GM12878 (cell line): ENCODE data around the gene CEP57. TPM values are rescaled to one million over a fixed set of nuclear protein-coding genes. Genes with fewer than 3 reads are reported as not detected.

Source experiments
- ATAC-seq: fragments of 200-7000 bp; cut with Tn5 transposase; 3 replicates; pipeline ENCODE4 v1.9.1; 2020; ENCODE audit warnings: mild to moderate bottlenecking, moderate library complexity
- BruUV-seq: library from RNA; stranded (reverse); fragments of 400-500 nt; replicated peaks from 2 replicates; lab custom pipeline; 2021; lab: Mats Ljungman, UMichigan
- CTCF ChIA-PET: fragments of 300-600 bp; sonication (Branson Sonifier 250); formaldehyde crosslinking; extraction: SDS; loops from one replicate; lab custom pipeline; 2021; ENCODE audit warnings: inconsistent platforms; lab: Yijun Ruan, JAX
- POLR2A ChIA-PET: fragments of 350-600 bp; formaldehyde crosslinking; extraction: SDS; loops from one replicate; lab custom pipeline; 2021; ENCODE audit warnings: inconsistent platforms; lab: Charles Lee
- RAD21 ChIA-PET: fragments of 300-600 bp; sonication (Branson Sonifier 250); formaldehyde crosslinking; loops from one replicate; lab custom pipeline; 2023; ENCODE audit warnings: antibody characterized with exemption; ENCODE audit not compliant: unreplicated experiment; lab: Charles Lee
- SMC1A ChIA-PET: fragments of 300-600 bp; sonication (Branson Sonifier 250); formaldehyde crosslinking; loops from one replicate; lab custom pipeline; 2023; ENCODE audit not compliant: unreplicated experiment, uncharacterized antibody; lab: Charles Lee
- DNase-seq: peaks from one replicate; pipeline ENCODE4 v3.0.0-alpha.2; 2011; ENCODE audit warnings: low read depth, low spot score
- FAIRE-seq: peaks from 3 replicates; lab custom pipeline; 2011; peaks lifted over from hg19 to GRCh38; lab: Jason Lieb, UNC
- H2AFZ ChIP-seq: 2 replicates; pipeline ENCODE4 v1.6.0; 2011; ENCODE audit warnings: low read depth, low read length, control low read depth; ENCODE audit not compliant: control insufficient read depth
- H3K27ac ChIP-seq: 2 replicates; pipeline ENCODE4 v1.5.1; 2011; ENCODE audit warnings: control low read depth; ENCODE audit not compliant: control insufficient read depth, insufficient read depth
- H3K27me3 ChIP-seq, 2 experiments: replicated peaks in 1 of 2; 2 replicates each; pipeline versions ENCODE4 v1.6.0 to v1.6.1; 2011; ENCODE audit warnings: low read length in 1 of 2; ENCODE audit not compliant: control insufficient read depth in 2 of 2, insufficient read depth in 2 of 2
- H3K36me3 ChIP-seq, 2 experiments: 2 replicates each; pipeline ENCODE4 v1.5.1; 2011; ENCODE audit warnings: low read length in 1 of 2; ENCODE audit not compliant: control insufficient read depth in 2 of 2, insufficient read depth in 2 of 2
- H3K4me1 ChIP-seq: 2 replicates; pipeline ENCODE4 v1.6.1; 2011; ENCODE audit warnings: mild to moderate bottlenecking, low read length, moderate library complexity, mixed read lengths; ENCODE audit not compliant: control insufficient read depth, insufficient read depth
- H3K4me2 ChIP-seq: 2 replicates; pipeline ENCODE4 v1.6.0; 2011; ENCODE audit warnings: control low read depth; ENCODE audit not compliant: control insufficient read depth, insufficient read depth
- H3K4me3 ChIP-seq: fragments of 200-600 bp; sonication (generic); 2 replicates; pipeline ENCODE4 v1.5.1; 2016
- H3K79me2 ChIP-seq: 2 replicates; pipeline ENCODE4 v1.6.0; 2011; ENCODE audit warnings: low read length; ENCODE audit not compliant: control insufficient read depth, insufficient read depth
- H3K9ac ChIP-seq: 2 replicates; pipeline ENCODE4 v1.8.0; 2011; ENCODE audit warnings: low read length, control low read depth, mixed read lengths; ENCODE audit not compliant: control insufficient read depth, insufficient read depth
- H3K9me3 ChIP-seq: replicated peaks from 3 replicates; pipeline ENCODE4 v1.5.1; 2011; ENCODE audit warnings: mild to moderate bottlenecking, low read length; ENCODE audit not compliant: control insufficient read depth, insufficient read depth
- H4K20me1 ChIP-seq: 2 replicates; pipeline ENCODE4 v1.6.0; 2011; ENCODE audit not compliant: control insufficient read depth, insufficient read depth
- CBFB ChIP-seq: IDR thresholded peaks from 2 replicates; pipeline ENCODE4 v1.6.1; 2016; ENCODE audit warnings: antibody characterized with exemption, low read depth
- CTCF ChIP-seq, 3 experiments: IDR thresholded peaks in 2 of 3; conservative IDR thresholded peaks in 1 of 3; 2 replicates each; pipeline ENCODE4 v1.5.1; 2011; ENCODE audit warnings: low read depth in 3 of 3, low read length in 3 of 3, mild to moderate bottlenecking in 3 of 3, control low read depth in 2 of 3, moderate library complexity in 2 of 3, inconsistent platforms in 1 of 3, mixed read lengths in 1 of 3; ENCODE audit not compliant: control insufficient read depth in 2 of 3, insufficient read depth in 1 of 3; ENCODE audit errors: extremely low read depth in 1 of 3
- E2F4 ChIP-seq: IDR thresholded peaks from 2 replicates; pipeline ENCODE4 v1.6.1; 2012; ENCODE audit warnings: low read depth, low read length, improper control_type of control experiment
- E4F1 ChIP-seq: fragments of 450-650 bp; IDR thresholded peaks from 2 replicates; pipeline ENCODE4 v1.6.1; 2018; ENCODE audit warnings: borderline replicate concordance, mild to moderate bottlenecking; ENCODE audit not compliant: partially characterized antibody
- FOS ChIP-seq: IDR thresholded peaks from 3 replicates; pipeline ENCODE4 v1.6.1; 2011; ENCODE audit warnings: borderline replicate concordance; ENCODE audit not compliant: insufficient read length; ENCODE audit errors: extremely low read depth
- HDGF ChIP-seq: fragments of 450-650 bp; IDR thresholded peaks from 2 replicates; pipeline ENCODE4 v1.6.1; 2016; ENCODE audit warnings: antibody characterized with exemption
- KAT2A ChIP-seq: conservative IDR thresholded peaks from 2 replicates; pipeline ENCODE4 v1.6.1; 2011; ENCODE audit warnings: low read depth, low read length; ENCODE audit not compliant: control insufficient read depth
- KDM1A ChIP-seq: fragments of 200-600 bp; sonication (generic); IDR thresholded peaks from 2 replicates; pipeline ENCODE4 v1.6.1; 2016; ENCODE audit warnings: borderline replicate concordance
- NBN ChIP-seq: fragments of 450-650 bp; IDR thresholded peaks from 2 replicates; pipeline ENCODE4 v1.6.1; 2016
- SIX5 ChIP-seq: IDR thresholded peaks from 2 replicates; pipeline ENCODE4 v1.6.1; 2011; ENCODE audit warnings: mild to moderate bottlenecking, low read depth, low read length, moderate library complexity; ENCODE audit not compliant: severe bottlenecking
- TBL1XR1 ChIP-seq: IDR thresholded peaks from 2 replicates; pipeline ENCODE4 v1.6.1; 2012; ENCODE audit warnings: low read depth, low read length, improper control_type of control experiment
- TCF12 ChIP-seq: IDR thresholded peaks from 2 replicates; pipeline ENCODE4 v1.6.1; 2011; ENCODE audit warnings: low read depth, mild to moderate bottlenecking, low read length
- ZNF274 ChIP-seq: IDR thresholded peaks from one replicate; pipeline ENCODE4 v1.8.0; 2011; ENCODE audit not compliant: insufficient read length, insufficient read depth
- WGBS: methylation state at CpG from one replicate; pipeline ENCODE4 v1.1.6; 2016; ENCODE audit warnings: low lambda C conversion rate; ENCODE audit not compliant: insufficient replicate concordance, insufficient coverage; ENCODE audit errors: missing lambda C conversion rate; 5-methylcytosine and 5-hydroxymethylcytosine counted together
- in situ Hi-C: fragments of 300-500 bp; cut with MboI; formaldehyde crosslinking; loops from 9 replicates; pipeline ENCODE4 v1.14.3; 2018; ENCODE audit warnings: mixed read lengths
- intact Hi-C: fragments of 100-400 bp; cut with micrococcal nuclease; formaldehyde crosslinking; loops from one replicate; pipeline ENCODE4 v1.14.2; 2022; ENCODE audit not compliant: unreplicated experiment
- polyA plus RNA-seq, 11 experiments: library from polyadenylated mRNA; depleted of rRNA in 4 of 11; unstranded in 6 of 11; stranded (reverse) in 5 of 11; fragments of >200 nt; fragmentation: Nextera tagmentation in 4 of 11; fragmentation: Illumina TruSeq in 1 of 11; extraction: Ambion mirVana in 4 of 11; extraction: Trizol in 1 of 11; gene quantifications; 1 replicate in 1 of 11; 2 replicates in 10 of 11; pipeline versions ENCODE4 v1.2.1 to v1.2.3, GENCODE V29; 2011 to 2016; ENCODE audit warnings: inconsistent platforms in 2 of 11, missing spikeins in 2 of 11, low read depth in 1 of 11
- total RNA-seq, 4 experiments: library from RNA; depleted of rRNA in 3 of 4; stranded (reverse); fragments of >200 nt in 3 of 4; fragmentation: Illumina TruSeq in 1 of 4; extraction: Trizol in 1 of 4; gene quantifications; 2 replicates each; pipeline versions ENCODE4 v1.2.1 to v1.2.3, GENCODE V29; 2013 to 2021

The CEP57 gene
- total and polyA plus RNA-seq, 10 of the 15 experiments (the other 5 are each of a cell fraction or from before 2014, with no cell fraction given): 19.4 to 85.4 (median 56.8) TPM

- in situ Hi-C loops (no loop called here), intact Hi-C loops (loop anchor here (5.0 to 10.0 kb wide), 2 partner anchors 548 to 816 kb away; partner anchors contain the start of gene SESN3)
- DNase-seq (no peak), ATAC-seq (peak; percentile 64), FAIRE-seq (no peak)
- no peaks in the 10 kb centered on the region for H3K9me3 ChIP-seq
- H3K4me2 ChIP-seq: peak overlapping the region; percentile 25; the same call in 1 of the 2 replicates
- SMC1A ChIA-PET: interaction anchor here (0.6 to 3.8 kb wide), 9 partner anchors 10 to 634 kb away, joined by 3 to 37 read pairs (median 3); partner anchors contain the start of genes CEP57 and FAM76B
- no TSS peak for BruUV-seq
- peaks cover 0 to 21% of the 10 kb centered on the region in 2 experiments; a peak in 3 of 4 replicates for H3K36me3 ChIP-seq
- H3K4me3 ChIP-seq: no peak overlapping the region
- no peak overlapping the region for H3K9ac ChIP-seq
- WGBS: 3% methylated on average over 2 of the region's 2 CpGs
- no peaks in the 10 kb centered on the region for H4K20me1 ChIP-seq
- TF ChIP-seq CTCF (IDR thresholded peaks at IDR 0.05 in 2 of 3, conservative IDR thresholded peaks at IDR 0.05 in 1 of 3; ENCODE audit: control insufficient read depth in 2 of 3, extremely low read depth in 1 of 3, insufficient read depth in 1 of 3, low read depth in 3 of 3, low read length in 3 of 3) (no peak), KDM1A (no peak), TCF12 (no peak), KAT2A (no peak), E4F1 (no peak), ZNF274 (no peak), CBFB (no peak), FOS (no peak), SIX5 (no peak), HDGF (no peak), E2F4 (no peak), TBL1XR1 (no peak), NBN (no peak)
- RAD21 ChIA-PET: interaction anchor here (0.6 to 3.1 kb wide), 7 partner anchors 10 to 683 kb away, joined by 3 to 11 read pairs (median 3); partner anchors contain the start of genes CEP57 and FAM76B
- CTCF ChIA-PET: interaction anchor here (1.1 to 2.9 kb wide), 7 partner anchors 9 to 626 kb away, joined by 3 to 14 read pairs (median 8); partner anchors contain the start of genes CEP57, FAM76B and SESN3
- H3K4me1 ChIP-seq: peaks cover 6% of the 10 kb centered on the region; the same call in 1 of the 2 replicates
- H3K79me2 ChIP-seq: peaks cover 13% of the 10 kb centered on the region
- POLR2A ChIA-PET: interaction anchor here (4.4 kb wide), 1 partner anchor 10 kb away, joined by 29 read pairs; the partner anchor contains the start of genes CEP57 and FAM76B
- no peaks in the 10 kb centered on the region for H3K27me3 ChIP-seq
- no peak overlapping the region for H3K27ac ChIP-seq
- H2AFZ ChIP-seq: no peak overlapping the region
Observed at GRCh38 chr11:95780544-95780943, 9.8 kb upstream of the CEP57 start.
